Gastrocnemius medialis (tissue), 4 donors: ENCODE data around the gene YPEL1. TPM values are rescaled to one million over a fixed set of nuclear protein-coding genes. Genes with fewer than 3 reads are reported as not detected.
A peak's percentile ranks its signal among the peaks of the same experiment; 100 is the strongest.

Experiments
- ATAC-seq, 2 donors: fragments of 150-250 bp; one replicate each; pipeline ENCODE4 v1.9.1; 2016
- DNase-seq, 2 donors: peaks; one replicate each; pipeline ENCODE4 v3.0.0-alpha.2; 2019
- H3K27ac ChIP-seq, 4 donors: fragments of 200-600 bp; sonication (generic); 1 replicate in 1 of 4; 2 replicates in 3 of 4; pipeline ENCODE4 v1.5.1; 2016 to 2018; ENCODE audit warnings: mild to moderate bottlenecking in 2 of 4, moderate library complexity in 1 of 4
- H3K27me3 ChIP-seq, 3 donors: fragments of 200-600 bp; sonication (generic) in 2 of 3; 1 replicate in 1 of 3; 2 replicates in 2 of 3; pipeline versions ENCODE4 v1.5.1 to v1.6.0; 2016 to 2019; ENCODE audit warnings: mild to moderate bottlenecking in 1 of 3, moderate library complexity in 1 of 3
- H3K36me3 ChIP-seq, 2 donors: fragments of 200-600 bp; sonication (generic) in 1 of 2; one replicate each; pipeline ENCODE4 v1.5.1; 2017 to 2018
- H3K4me1 ChIP-seq, 2 donors: fragments of 200-600 bp; sonication (generic) in 1 of 2; one replicate each; pipeline ENCODE4 v1.5.1; 2016 to 2017; ENCODE audit warnings: mild to moderate bottlenecking in 2 of 2
- H3K4me3 ChIP-seq, 4 donors: fragments of 200-600 bp; sonication (generic) in 3 of 4; 1 replicate in 1 of 4; 2 replicates in 3 of 4; pipeline ENCODE4 v1.5.1; 2016 to 2019; ENCODE audit warnings: mild to moderate bottlenecking in 2 of 4
- H3K9me3 ChIP-seq, 3 donors: fragments of 200-600 bp; sonication (generic) in 2 of 3; 1 replicate in 1 of 3; 2 replicates in 2 of 3; pipeline ENCODE4 v1.5.1; 2016 to 2019
- POLR2A ChIP-seq, 2 donors: fragments of 450-650 bp; IDR thresholded peaks; one replicate each; pipeline ENCODE4 v1.6.1; 2017; ENCODE audit warnings: antibody characterized with exemption in 2 of 2, mild to moderate bottlenecking in 2 of 2, moderate library complexity in 2 of 2
- in situ Hi-C, 4 donors: fragments of 200-750 bp; cut with MboI; loops; one replicate each; pipeline versions ENCODE4 v1.15.0 to v1.8.0; 2017; ENCODE audit warnings: low sequenced_read_pairs in 4 of 4
- intact Hi-C: fragments of 100-400 bp; cut with DNase I; formaldehyde crosslinking; loops from one replicate; pipeline ENCODE4 v1.15.1; 2023; ENCODE audit warnings: low total_unique reads
- total RNA-seq, 4 donors: library from RNA; depleted of rRNA; stranded (reverse); fragments of >200 nt; gene quantifications; one replicate each; pipeline versions ENCODE4 v1.1.0 to v1.2.3, GENCODE V29; 2016
- TF ChIP-seq, protein P1 (sequence below), 5 experiments: fragments of 450-650 bp in 3 of 5; fragments of 200-600 bp in 2 of 5; sonication (generic) in 2 of 5; IDR thresholded peaks in 4 of 5; conservative IDR thresholded peaks in 1 of 5; 1 replicate in 4 of 5; 2 replicates in 1 of 5; pipeline ENCODE4 v1.5.1; 2016 to 2019; ENCODE audit warnings: antibody characterized with exemption in 5 of 5, mild to moderate bottlenecking in 3 of 5, moderate library complexity in 3 of 5

The YPEL1 gene
- total RNA-seq, 4 donors from 2014 or later = 23.6 to 42.1 (median 36.4) TPM

DNA sequence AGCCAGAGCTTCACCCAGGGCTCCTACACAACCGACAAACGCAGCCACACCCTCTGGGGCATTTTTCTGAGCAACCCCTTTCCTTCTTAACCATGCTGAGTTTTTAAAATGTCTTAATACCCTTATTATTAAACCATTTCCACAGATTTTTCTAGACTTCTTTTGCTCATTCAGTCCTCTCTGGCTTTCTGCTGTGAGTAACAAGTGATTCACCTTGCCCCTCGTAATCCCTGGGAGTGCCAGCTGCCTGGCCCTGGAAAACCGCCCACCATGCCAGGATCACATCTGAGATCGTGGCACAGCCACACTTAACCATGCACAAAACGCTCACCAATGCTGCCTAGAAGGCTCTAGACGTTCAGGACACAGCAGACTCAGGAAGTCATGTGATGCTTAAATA, 25.4 kb downstream of the YPEL1 start:
- no peaks in the 10 kb centered on the region for H3K27me3 ChIP-seq
- in situ Hi-C loops (loop anchor here (5.0 to 10.0 kb wide), 3 partner anchors 225 to 235 kb away; no protein-coding TSS in a partner anchor), intact Hi-C loops (loop anchor here (5.0 kb wide), 2 partner anchors 127 to 142 kb away; no protein-coding TSS in a partner anchor)
- peaks cover 39 to 43% of the 10 kb centered on the region in 2 donors for H3K4me1 ChIP-seq
- no peak for DNase-seq
- no peaks in the 10 kb centered on the region for H3K9me3 ChIP-seq
- no peak for ATAC-seq
- H3K27ac ChIP-seq = no peak overlapping the region
- peaks cover 0 to 9% of the 10 kb centered on the region in 2 donors for H3K36me3 ChIP-seq
- no peak overlapping the region for H3K4me3 ChIP-seq
- TF ChIP-seq, protein P1, sequence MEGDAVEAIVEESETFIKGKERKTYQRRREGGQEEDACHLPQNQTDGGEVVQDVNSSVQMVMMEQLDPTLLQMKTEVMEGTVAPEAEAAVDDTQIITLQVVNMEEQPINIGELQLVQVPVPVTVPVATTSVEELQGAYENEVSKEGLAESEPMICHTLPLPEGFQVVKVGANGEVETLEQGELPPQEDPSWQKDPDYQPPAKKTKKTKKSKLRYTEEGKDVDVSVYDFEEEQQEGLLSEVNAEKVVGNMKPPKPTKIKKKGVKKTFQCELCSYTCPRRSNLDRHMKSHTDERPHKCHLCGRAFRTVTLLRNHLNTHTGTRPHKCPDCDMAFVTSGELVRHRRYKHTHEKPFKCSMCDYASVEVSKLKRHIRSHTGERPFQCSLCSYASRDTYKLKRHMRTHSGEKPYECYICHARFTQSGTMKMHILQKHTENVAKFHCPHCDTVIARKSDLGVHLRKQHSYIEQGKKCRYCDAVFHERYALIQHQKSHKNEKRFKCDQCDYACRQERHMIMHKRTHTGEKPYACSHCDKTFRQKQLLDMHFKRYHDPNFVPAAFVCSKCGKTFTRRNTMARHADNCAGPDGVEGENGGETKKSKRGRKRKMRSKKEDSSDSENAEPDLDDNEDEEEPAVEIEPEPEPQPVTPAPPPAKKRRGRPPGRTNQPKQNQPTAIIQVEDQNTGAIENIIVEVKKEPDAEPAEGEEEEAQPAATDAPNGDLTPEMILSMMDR (IDR thresholded peaks at IDR 0.05 in 4 of 5, conservative IDR thresholded peaks at IDR 0.05 in 1 of 5) = no peak
- TF ChIP-seq POLR2A (IDR thresholded peaks at IDR 0.05) = no peak

DNA sequence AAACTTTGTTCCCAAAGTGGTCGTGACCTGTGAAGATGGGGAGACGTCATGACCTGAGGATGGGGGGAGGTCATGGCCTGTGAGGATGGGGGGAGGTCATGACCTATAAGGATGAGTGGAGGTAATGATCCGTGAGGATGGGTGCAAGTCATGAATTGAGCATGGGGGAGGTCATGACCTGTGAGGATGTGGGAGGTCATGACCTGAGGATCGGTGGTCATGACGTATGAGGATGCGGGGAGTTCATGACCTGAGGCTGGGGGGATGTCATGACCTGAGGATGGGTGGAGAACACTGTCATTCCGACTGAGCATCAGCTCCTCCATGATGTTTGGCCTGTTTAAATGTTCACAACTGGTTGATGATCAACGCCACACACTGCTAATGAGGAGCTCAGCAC, 25.9 kb downstream of the YPEL1 start:
- H3K36me3 ChIP-seq = peaks cover 0 to 9% of the 10 kb centered on the region in 2 donors
- ATAC-seq (no peak), DNase-seq (no peak)
- H3K27ac ChIP-seq = no peak overlapping the region
- intact Hi-C loops (loop anchor here (5.0 kb wide), 2 partner anchors 128 to 143 kb away; no protein-coding TSS in a partner anchor), in situ Hi-C loops (loop anchor here (5.0 to 10.0 kb wide), 3 partner anchors 225 to 235 kb away; no protein-coding TSS in a partner anchor)
- no peaks in the 10 kb centered on the region for H3K27me3 ChIP-seq
- peaks cover 36 to 41% of the 10 kb centered on the region in 2 donors for H3K4me1 ChIP-seq
- TF ChIP-seq, protein P1 (IDR thresholded peaks at IDR 0.05 in 4 of 5, conservative IDR thresholded peaks at IDR 0.05 in 1 of 5) = no peak
- TF ChIP-seq POLR2A (IDR thresholded peaks at IDR 0.05) = no peak
- no peaks in the 10 kb centered on the region for H3K9me3 ChIP-seq
- no peak overlapping the region for H3K4me3 ChIP-seq

DNA sequence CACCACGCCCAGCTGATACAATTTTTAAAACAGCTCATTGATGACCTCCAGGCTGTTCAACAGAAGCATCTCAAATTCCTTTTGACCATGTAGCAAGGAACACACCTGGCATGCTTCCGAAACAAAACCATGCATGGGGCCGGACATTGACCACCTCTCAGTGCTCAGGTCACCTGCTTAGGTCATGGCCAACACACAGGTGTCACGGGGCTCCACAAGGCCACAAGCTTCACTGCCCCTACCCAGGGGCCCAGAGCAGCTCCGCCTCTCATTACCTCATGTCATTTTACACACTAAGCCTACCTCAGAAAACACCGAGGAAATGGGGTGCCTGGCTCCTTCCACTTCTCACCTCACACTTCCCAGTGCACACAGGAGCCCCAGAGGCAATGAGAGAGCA, 26.6 kb downstream of the YPEL1 start:
- TF ChIP-seq, protein P1 (IDR thresholded peaks at IDR 0.05 in 4 of 5, conservative IDR thresholded peaks at IDR 0.05 in 1 of 5) = no peak
- no peak for TF ChIP-seq POLR2A (IDR thresholded peaks at IDR 0.05)
- in situ Hi-C loops = no loop called here

DNA sequence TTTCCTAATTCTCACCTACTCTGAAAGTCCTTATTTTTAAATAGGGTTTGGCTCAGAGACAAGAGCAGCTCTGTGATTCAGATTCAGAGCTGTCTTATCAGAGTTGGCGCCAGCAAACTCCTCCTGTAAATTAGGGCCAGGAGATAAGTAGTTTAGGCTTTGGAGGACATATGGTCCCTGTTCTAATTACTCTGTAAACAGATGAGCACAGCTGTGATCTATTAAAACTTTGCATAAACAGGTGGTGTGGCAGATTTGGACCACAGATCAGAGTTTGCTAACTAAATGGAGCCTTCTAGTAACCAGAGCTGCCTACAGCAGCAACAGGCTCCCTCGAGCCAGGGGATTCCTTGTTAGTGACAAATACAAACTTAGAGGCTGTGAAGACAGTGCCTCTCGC, 27.9 kb downstream of the YPEL1 start:
- intact Hi-C loops (loop anchor here (1.0 kb wide), 1 partner anchor 65 kb away; no protein-coding TSS in a partner anchor), in situ Hi-C loops (no loop called here)
- Histone ChIP-seq H3K9me3 (no peaks in the 10 kb centered on the region), H3K4me1 (peaks cover 19 to 23% of the 10 kb centered on the region in 2 donors), H3K4me3 (no peak overlapping the region), H3K36me3 (peaks cover 0 to 20% of the 10 kb centered on the region in 2 donors), H3K27ac (peak overlapping the region; percentile 72 to 84 (median 77)), H3K27me3 (no peaks in the 10 kb centered on the region)
- ATAC-seq (peak; percentile 90 to 96), DNase-seq (peak; percentile 67 to 76)
- TF ChIP-seq POLR2A (IDR thresholded peaks at IDR 0.05) = no peak
- TF ChIP-seq, protein P1 (IDR thresholded peaks at IDR 0.05 in 4 of 5, conservative IDR thresholded peaks at IDR 0.05 in 1 of 5) = no peak

More for the DNA sequence above, 26.6 kb downstream of the YPEL1 start:
- DNase-seq (no peak), ATAC-seq (no peak)
- no peaks in the 10 kb centered on the region for H3K9me3 ChIP-seq
- no peaks in the 10 kb centered on the region for H3K27me3 ChIP-seq
- H3K4me1 ChIP-seq = peaks cover 31 to 36% of the 10 kb centered on the region in 2 donors
- peak overlapping the region in 1 of 4 donors; percentile 79 for H3K27ac ChIP-seq
- H3K4me3 ChIP-seq = no peak overlapping the region
- intact Hi-C loops = loop anchor here (1.0 kb wide), 1 partner anchor 63 kb away; no protein-coding TSS in a partner anchor
- peaks cover 0 to 9% of the 10 kb centered on the region in 2 donors for H3K36me3 ChIP-seq
